Fibroblast of the aortic adventitia (primary cell): ENCODE results near the gene COPG2. TPM values are rescaled to one million over a fixed set of nuclear protein-coding genes. Genes with fewer than 3 reads are reported as not detected.
"Not testable (repeated sequence)": the region's sequence is repeated elsewhere in the genome, so short reads cannot be mapped to it uniquely, and the experiment has no call there.

Experiments used
- DNase-seq: peaks from one replicate; pipeline ENCODE4 v3.0.0-alpha.2; 2010; ENCODE audit warnings: low read depth
- H3K4me3 ChIP-seq: 2 replicates; pipeline ENCODE4 v1.5.1; 2011; ENCODE audit warnings: low read depth, mild to moderate bottlenecking, control low read depth, low read length, moderate library complexity
- total RNA-seq: library from RNA; depleted of rRNA; stranded (reverse); fragments of >200 nt; gene quantifications from 2 replicates; pipeline ENCODE4 v1.2.3, GENCODE V29; 2012; ENCODE audit warnings: low replicate concordance
- TF ChIP-seq, protein P1 (sequence below): IDR thresholded peaks from 2 replicates; pipeline ENCODE4 v1.5.1; 2011; ENCODE audit warnings: mild to moderate bottlenecking, low read length, control low read depth, inconsistent platforms; ENCODE audit not compliant: insufficient read depth

The COPG2 gene
- total RNA-seq, 1 donor, result 43.7 TPM

- TF ChIP-seq, protein P1, sequence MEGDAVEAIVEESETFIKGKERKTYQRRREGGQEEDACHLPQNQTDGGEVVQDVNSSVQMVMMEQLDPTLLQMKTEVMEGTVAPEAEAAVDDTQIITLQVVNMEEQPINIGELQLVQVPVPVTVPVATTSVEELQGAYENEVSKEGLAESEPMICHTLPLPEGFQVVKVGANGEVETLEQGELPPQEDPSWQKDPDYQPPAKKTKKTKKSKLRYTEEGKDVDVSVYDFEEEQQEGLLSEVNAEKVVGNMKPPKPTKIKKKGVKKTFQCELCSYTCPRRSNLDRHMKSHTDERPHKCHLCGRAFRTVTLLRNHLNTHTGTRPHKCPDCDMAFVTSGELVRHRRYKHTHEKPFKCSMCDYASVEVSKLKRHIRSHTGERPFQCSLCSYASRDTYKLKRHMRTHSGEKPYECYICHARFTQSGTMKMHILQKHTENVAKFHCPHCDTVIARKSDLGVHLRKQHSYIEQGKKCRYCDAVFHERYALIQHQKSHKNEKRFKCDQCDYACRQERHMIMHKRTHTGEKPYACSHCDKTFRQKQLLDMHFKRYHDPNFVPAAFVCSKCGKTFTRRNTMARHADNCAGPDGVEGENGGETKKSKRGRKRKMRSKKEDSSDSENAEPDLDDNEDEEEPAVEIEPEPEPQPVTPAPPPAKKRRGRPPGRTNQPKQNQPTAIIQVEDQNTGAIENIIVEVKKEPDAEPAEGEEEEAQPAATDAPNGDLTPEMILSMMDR, result no peak
- no peak for DNase-seq
- no peak overlapping the region for H3K4me3 ChIP-seq
Observed at GRCh38 chr7:130699686-130700085, 31.1 kb upstream of the COPG2 start.

- DNase-seq, result no peak
- H3K4me3 ChIP-seq, result no peak overlapping the region
- TF ChIP-seq, protein P1, result no peak
Observed at GRCh38 chr7:130697820-130698219, 29.3 kb upstream of the COPG2 start.

DNA sequence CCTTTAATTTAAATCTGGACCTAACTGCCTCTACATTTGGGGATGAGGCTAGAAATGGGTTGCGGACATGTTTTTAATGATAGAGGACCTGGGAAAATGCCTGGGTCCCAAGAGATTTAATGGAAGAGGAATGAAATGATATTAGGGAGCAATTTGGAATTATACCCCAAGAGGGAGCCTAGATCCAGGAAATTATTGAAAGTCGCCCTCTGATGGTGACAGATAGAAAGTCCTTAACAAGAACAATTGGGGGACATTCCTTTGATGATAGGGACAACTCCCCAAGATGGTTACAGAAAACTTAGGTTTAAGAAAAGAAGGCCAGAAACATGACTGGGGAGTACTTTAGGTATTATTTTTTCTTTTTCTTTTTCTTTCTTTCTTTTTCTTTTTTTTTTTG, 27.3 kb upstream of the COPG2 start:
- TF ChIP-seq, protein P1, result peak; percentile 61
- no peak overlapping the region for H3K4me3 ChIP-seq
- DNase-seq, result peak; percentile 56

- not testable (repeated sequence) for H3K4me3 ChIP-seq, DNase-seq
Observed at GRCh38 chr7:130692396-130692795, 23.8 kb upstream of the COPG2 start.

DNA sequence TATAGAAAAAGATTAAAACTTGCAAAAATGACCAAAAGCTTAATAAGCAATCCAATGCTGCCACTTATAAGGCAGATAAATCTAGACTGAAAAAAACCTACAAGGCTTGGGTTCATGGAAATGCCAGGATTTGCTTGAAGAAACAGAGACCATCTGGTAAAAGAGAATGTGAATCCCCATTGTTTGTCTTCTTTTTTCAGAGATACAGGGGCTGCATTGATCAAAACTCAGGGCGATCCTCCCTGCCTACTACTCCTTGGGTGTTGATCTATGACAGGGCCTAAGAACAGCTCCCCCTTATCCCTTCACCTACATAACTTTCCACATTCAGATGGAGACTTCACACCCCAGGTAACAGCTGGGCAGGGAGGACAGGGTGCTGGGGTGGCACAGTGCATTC, 21.1 kb upstream of the COPG2 start:
- no peak overlapping the region for H3K4me3 ChIP-seq
- TF ChIP-seq, protein P1, result no peak
- DNase-seq, result no peak

DNA sequence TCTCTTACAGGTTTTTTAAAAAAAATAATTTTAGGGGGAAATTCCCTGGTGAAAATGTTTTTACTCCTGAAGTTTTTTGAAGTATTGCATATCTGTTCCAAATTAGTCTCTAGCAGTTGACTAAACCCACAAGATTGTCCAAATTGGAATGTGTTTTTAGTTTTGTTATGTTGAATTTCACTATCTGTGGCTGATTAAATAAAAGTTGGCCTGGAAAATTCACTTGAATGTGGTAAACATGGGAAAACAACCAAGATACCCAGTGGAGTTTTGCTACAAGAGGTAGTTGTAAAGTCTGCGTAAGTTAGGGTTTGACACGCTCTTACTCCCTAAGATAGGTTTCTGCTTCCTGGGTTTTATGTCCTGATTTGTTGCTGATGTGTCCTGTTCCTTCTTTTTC, 14.5 kb upstream of the COPG2 start:
- peak; percentile 3 for DNase-seq
- H3K4me3 ChIP-seq, result no peak overlapping the region
- TF ChIP-seq, protein P1, result no peak

DNA sequence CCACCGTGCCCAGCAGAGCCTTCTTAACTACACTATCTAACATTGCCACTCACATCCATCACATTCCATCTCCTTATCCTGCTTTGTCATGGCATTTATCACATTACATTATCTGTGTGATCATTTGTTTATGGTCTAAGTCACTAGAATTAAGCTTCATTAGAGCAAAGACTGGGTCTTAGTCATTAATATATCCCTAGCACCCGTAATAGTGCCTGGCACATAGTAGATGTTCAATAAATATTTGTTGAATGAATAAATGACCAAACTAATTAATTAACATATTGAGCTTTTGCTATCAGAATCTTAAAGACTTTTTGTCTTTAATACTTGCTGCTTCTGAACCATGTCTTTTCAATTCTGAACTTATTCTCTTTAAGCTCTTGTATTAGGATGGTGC, 5.9 kb upstream of the COPG2 start:
- TF ChIP-seq, protein P1, result no peak

More for the DNA sequence above, 5.9 kb upstream of the COPG2 start:
- no peak overlapping the region for H3K4me3 ChIP-seq
- no peak for DNase-seq
